BLaER1 (cell line): Measurements from ENCODE around the gene C10orf71.

Source experiments
- H3K27ac ChIP-seq: shearing (Covaris generic); formaldehyde crosslinking; 2 replicates; pipeline ENCODE4 v1.8.1; 2022
- H3K27me3 ChIP-seq: shearing (Covaris generic); formaldehyde crosslinking; 2 replicates; pipeline ENCODE4 v1.8.1; 2022
- H3K36me3 ChIP-seq: shearing (Covaris generic); formaldehyde crosslinking; 2 replicates; pipeline ENCODE4 v1.8.1; 2022
- H3K4me1 ChIP-seq: shearing (Covaris generic); formaldehyde crosslinking; 2 replicates; pipeline ENCODE4 v1.8.1; 2022
- H3K4me2 ChIP-seq: shearing (Covaris generic); formaldehyde crosslinking; 2 replicates; pipeline ENCODE4 v1.8.1; 2022
- H3K4me3 ChIP-seq: shearing (Covaris generic); formaldehyde crosslinking; 2 replicates; pipeline ENCODE4 v1.8.1; 2022
- H3K9ac ChIP-seq: shearing (Covaris generic); formaldehyde crosslinking; 2 replicates; pipeline ENCODE4 v1.8.1; 2022
- H3K9me3 ChIP-seq: shearing (Covaris generic); formaldehyde crosslinking; 2 replicates; pipeline ENCODE4 v1.8.1; 2022
- H4K20me1 ChIP-seq: shearing (Covaris generic); formaldehyde crosslinking; 2 replicates; pipeline ENCODE4 v1.8.1; 2022
- Cebpa-rat ChIP-seq: shearing (Covaris generic); IDR thresholded peaks from 2 replicates; pipeline ENCODE4 v1.8.1; 2022

The C10orf71 gene

GRCh38 chr10:49260644-49261296 lies 38.2 kb upstream of the C10orf71 start:
- Histone ChIP-seq H3K27me3 (no peaks in the 10 kb centered on the region), H3K4me1 (peaks cover 11% of the 10 kb centered on the region), H3K9me3 (peaks cover 11% of the 10 kb centered on the region), H3K4me2 (no peak overlapping the region), H3K36me3 (no peaks in the 10 kb centered on the region), H3K4me3 (no peak overlapping the region), H4K20me1 (no peaks in the 10 kb centered on the region), H3K9ac (no peak overlapping the region), H3K27ac (no peak overlapping the region)
- TF ChIP-seq Cebpa-rat, result no peak

DNA sequence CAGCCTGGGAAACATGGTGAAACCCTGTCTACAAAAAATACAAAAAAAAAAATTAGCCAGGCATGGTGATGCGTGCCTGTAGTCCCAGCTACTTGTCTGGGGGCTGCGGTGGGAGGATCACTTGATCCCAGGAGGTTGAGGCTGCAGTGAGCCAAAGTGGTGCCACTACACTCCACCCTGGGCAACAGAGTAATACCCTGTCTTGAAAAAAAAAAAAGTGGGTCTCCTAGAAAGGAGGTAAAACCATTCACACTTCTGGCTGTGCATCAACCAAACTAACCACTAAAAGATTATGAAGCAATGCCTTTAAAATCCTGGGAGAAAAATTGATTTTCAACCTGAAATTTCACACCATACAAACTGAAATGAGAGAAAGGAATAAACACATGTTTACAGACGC lies 35.4 kb upstream of the C10orf71 start:
- no peaks in the 10 kb centered on the region for H3K27me3 ChIP-seq
- H3K9ac ChIP-seq, result no peak overlapping the region
- no peaks in the 10 kb centered on the region for H3K4me1 ChIP-seq
- no peak overlapping the region for H3K27ac ChIP-seq
- H3K9me3 ChIP-seq, result peaks cover 26% of the 10 kb centered on the region
- no peak overlapping the region for H3K4me3 ChIP-seq
- no peak for TF ChIP-seq Cebpa-rat
- no peaks in the 10 kb centered on the region for H4K20me1 ChIP-seq
- H3K4me2 ChIP-seq, result no peak overlapping the region
- H3K36me3 ChIP-seq, result no peaks in the 10 kb centered on the region

- no peak for TF ChIP-seq Cebpa-rat
- Histone ChIP-seq H3K4me2 (no peak overlapping the region), H3K9ac (no peak overlapping the region), H4K20me1 (no peaks in the 10 kb centered on the region), H3K4me3 (no peak overlapping the region), H3K27me3 (no peaks in the 10 kb centered on the region), H3K9me3 (peaks cover 26% of the 10 kb centered on the region), H3K4me1 (no peaks in the 10 kb centered on the region), H3K27ac (no peak overlapping the region), H3K36me3 (no peaks in the 10 kb centered on the region)
These were observed 34.7 kb upstream of the C10orf71 start for GRCh38 chr10:49264177-49264677.

GRCh38 chr10:49265885-49266284 lies 33.1 kb upstream of the C10orf71 start:
- H3K36me3 ChIP-seq, result no peaks in the 10 kb centered on the region
- TF ChIP-seq Cebpa-rat, result no peak
- no peak overlapping the region for H3K4me2 ChIP-seq

GRCh38 chr10:49268185-49268584 lies 30.8 kb upstream of the C10orf71 start:
- Histone ChIP-seq H4K20me1 (peaks cover 11% of the 10 kb centered on the region), H3K4me3 (no peak overlapping the region), H3K36me3 (no peaks in the 10 kb centered on the region), H3K27me3 (no peaks in the 10 kb centered on the region), H3K27ac (no peak overlapping the region), H3K9me3 (peaks cover 26% of the 10 kb centered on the region), H3K4me2 (no peak overlapping the region), H3K9ac (no peak overlapping the region), H3K4me1 (peaks cover 23% of the 10 kb centered on the region)
- TF ChIP-seq Cebpa-rat, result no peak

More at GRCh38 chr10:49265885-49266284, 33.1 kb upstream of the C10orf71 start:
- H3K27me3 ChIP-seq, result no peaks in the 10 kb centered on the region
- no peak overlapping the region for H3K9ac ChIP-seq
- H3K4me3 ChIP-seq, result no peak overlapping the region
- no peak overlapping the region for H3K27ac ChIP-seq
- H4K20me1 ChIP-seq, result no peaks in the 10 kb centered on the region
- H3K9me3 ChIP-seq, result peaks cover 26% of the 10 kb centered on the region
- no peaks in the 10 kb centered on the region; the same call in 1 of the 2 replicates for H3K4me1 ChIP-seq

DNA sequence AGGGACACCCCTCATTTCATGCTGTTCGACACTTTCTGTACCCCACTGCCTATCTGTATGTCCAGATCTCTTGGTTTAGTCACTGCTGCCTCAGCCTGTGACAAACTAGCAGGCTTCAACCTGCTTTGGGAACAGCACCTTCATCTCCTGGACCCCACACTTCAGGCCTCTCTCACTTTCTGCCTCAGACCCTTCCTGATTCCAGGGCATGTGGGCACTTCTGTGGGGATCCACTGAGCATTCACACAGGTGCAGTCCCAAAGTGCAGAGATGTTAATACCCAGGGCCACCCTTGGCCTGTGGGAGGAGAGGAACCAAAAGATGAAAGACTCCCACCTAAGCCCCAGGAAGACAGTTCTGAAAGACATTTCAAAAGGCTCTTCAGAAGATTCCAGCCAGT lies 29.4 kb upstream of the C10orf71 start:
- TF ChIP-seq Cebpa-rat, result no peak
- no peaks in the 10 kb centered on the region for H3K36me3 ChIP-seq

DNA sequence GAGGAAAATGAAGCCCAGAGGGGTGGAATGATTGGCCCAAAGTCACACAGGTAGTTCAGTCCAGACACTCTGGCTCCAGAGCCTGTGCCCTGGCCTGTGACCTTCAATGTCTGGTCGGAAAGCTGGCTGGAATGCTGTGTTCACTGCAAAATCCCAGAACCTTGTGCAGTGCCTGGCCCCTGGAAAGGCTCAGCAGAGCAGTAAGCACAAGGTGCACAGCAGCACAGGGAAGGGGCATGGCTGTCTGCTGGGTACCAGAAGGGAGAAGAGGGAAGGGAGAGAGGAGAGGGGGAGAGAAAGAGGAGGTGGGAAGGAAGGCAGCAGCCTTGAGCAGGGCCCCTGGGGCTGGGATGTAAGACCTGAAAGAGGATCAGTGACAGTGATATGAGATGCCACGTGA lies 28.4 kb upstream of the C10orf71 start:
- no peak for TF ChIP-seq Cebpa-rat

More for the DNA sequence above, 29.4 kb upstream of the C10orf71 start:
- Histone ChIP-seq H3K4me2 (no peak overlapping the region), H3K9ac (no peak overlapping the region), H3K27me3 (no peaks in the 10 kb centered on the region), H3K27ac (no peak overlapping the region), H3K4me3 (no peak overlapping the region), H3K9me3 (peaks cover 23% of the 10 kb centered on the region), H4K20me1 (peaks cover 16% of the 10 kb centered on the region), H3K4me1 (peaks cover 32% of the 10 kb centered on the region)

DNA sequence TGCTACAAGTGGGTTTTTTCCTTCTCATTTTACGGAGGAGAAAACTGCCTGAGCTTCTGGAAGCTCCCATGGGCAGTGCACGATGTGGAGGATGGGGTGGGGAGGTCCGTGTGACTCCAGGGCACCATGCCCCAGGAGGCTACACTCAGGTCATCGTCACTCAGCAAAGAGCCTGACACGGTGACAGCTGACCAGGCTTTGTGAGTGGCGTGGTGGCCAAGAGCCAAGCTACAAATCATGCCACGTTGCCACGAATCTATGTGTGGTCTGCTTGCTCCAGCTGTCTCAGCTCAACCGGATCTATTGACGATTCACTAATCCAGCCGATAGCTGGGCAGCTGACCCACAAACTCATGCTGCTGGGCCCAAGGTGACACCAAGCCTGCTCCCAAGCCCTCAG lies 27.6 kb upstream of the C10orf71 start:
- H3K27ac ChIP-seq, result no peak overlapping the region
- H3K36me3 ChIP-seq, result no peaks in the 10 kb centered on the region
- no peak overlapping the region for H3K4me3 ChIP-seq
- H3K4me1 ChIP-seq, result peaks cover 32% of the 10 kb centered on the region
- H3K9ac ChIP-seq, result no peak overlapping the region
- peak overlapping the region; percentile 89 for H3K4me2 ChIP-seq
- TF ChIP-seq Cebpa-rat, result no peak
- peaks cover 9% of the 10 kb centered on the region; the same call in 1 of the 2 replicates for H3K9me3 ChIP-seq
- no peaks in the 10 kb centered on the region for H3K27me3 ChIP-seq
- peaks cover 16% of the 10 kb centered on the region for H4K20me1 ChIP-seq

More for the DNA sequence above, 28.4 kb upstream of the C10orf71 start:
- Histone ChIP-seq H3K4me2 (no peak overlapping the region), H3K4me3 (no peak overlapping the region), H3K9ac (no peak overlapping the region), H3K9me3 (peaks cover 17% of the 10 kb centered on the region; the same call in 1 of the 2 replicates), H3K27ac (no peak overlapping the region), H3K36me3 (no peaks in the 10 kb centered on the region), H3K27me3 (no peaks in the 10 kb centered on the region), H3K4me1 (peaks cover 32% of the 10 kb centered on the region), H4K20me1 (peaks cover 16% of the 10 kb centered on the region)

DNA sequence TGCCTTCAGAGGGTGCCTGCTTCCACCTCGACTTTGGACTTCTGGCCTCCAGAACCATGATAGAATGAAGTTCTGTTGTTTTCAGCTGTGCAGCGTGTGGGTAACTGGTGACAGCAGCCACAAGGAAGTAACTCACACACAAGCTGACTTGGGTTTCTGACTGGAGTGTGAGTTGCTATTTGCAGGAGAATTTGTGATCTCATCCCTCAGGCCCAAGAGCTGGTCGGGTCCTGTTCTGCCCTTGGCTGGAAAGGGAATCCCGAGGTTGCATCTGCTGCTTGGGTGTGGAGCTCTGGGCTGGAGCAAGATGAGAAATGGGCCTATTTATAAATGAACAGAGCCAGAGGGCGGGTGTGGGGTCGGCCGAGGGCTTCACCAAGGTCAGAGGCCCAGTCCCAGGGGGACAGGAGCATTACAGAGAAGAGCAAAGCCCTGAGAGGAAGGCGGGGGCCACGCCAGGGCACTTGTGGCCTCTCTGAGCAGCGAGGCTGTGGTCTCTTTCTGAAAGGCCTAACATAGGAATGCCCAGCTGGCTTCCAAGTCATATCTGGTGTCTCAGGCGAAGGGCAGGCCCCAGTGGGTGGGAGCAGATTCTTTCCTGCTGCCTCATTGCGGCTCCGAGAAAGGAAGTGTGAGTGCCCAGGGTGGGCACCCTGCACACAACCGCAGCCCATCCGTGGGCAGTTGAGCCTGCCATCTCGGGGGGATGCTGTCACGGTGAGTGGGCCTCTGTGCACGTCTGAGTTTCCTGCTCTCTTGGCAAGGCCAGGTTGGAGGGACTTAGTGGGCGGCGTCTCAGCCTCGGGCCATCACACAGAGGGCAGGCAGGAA lies 26.5 kb upstream of the C10orf71 start:
- Histone ChIP-seq H3K27ac (peak overlapping the region; percentile 67), H3K4me1 (peaks cover 32% of the 10 kb centered on the region), H3K9me3 (peaks cover 2% of the 10 kb centered on the region; the same call in 1 of the 2 replicates), H3K36me3 (no peaks in the 10 kb centered on the region), H3K4me2 (peak overlapping the region; percentile 89), H3K4me3 (peak overlapping the region; percentile 31), H4K20me1 (peaks cover 16% of the 10 kb centered on the region), H3K27me3 (no peaks in the 10 kb centered on the region), H3K9ac (peak overlapping the region; percentile 35; the same call in 1 of the 2 replicates)
- no peak for TF ChIP-seq Cebpa-rat

DNA sequence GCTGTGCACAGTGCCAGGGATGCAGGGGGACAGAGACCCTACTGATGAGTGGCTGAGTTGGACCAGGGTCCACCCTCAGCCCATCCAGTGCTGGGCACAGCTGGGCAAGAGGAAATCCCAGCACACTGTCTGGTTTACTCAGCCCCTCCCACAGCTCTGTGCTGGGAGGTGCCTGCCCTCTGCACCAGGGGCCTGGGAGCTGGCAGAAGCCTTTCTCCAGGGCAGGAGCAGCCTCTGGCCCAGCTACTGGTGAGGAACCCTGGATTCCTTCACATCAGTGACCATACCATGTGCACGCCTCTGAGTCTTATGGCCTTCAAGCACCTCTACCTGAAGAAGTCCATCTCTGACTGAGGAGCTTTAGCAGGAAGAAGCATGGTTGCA lies 25.9 kb upstream of the C10orf71 start:
- peak overlapping the region; percentile 89 for H3K4me2 ChIP-seq
- TF ChIP-seq Cebpa-rat, result no peak
- H3K27ac ChIP-seq, result peak overlapping the region; percentile 14; the same call in 1 of the 2 replicates
- no peaks in the 10 kb centered on the region for H3K9me3 ChIP-seq
- peak overlapping the region; percentile 35; the same call in 1 of the 2 replicates for H3K9ac ChIP-seq
- no peaks in the 10 kb centered on the region for H3K36me3 ChIP-seq
- no peaks in the 10 kb centered on the region for H3K27me3 ChIP-seq
- H3K4me3 ChIP-seq, result no peak overlapping the region
- peaks cover 16% of the 10 kb centered on the region for H4K20me1 ChIP-seq
- H3K4me1 ChIP-seq, result peaks cover 32% of the 10 kb centered on the region
